Activated T-helper 1 cell treated with anti-CD3 and anti-CD28 coated beads, Interleukin-12 subunit alpha, Interleukin-12 subunit beta, Interleukin-2, Interleukin-4 antibody, amounts not matched to agents 30 ng/mL and 10 ng/mL and 1 ng/mL, durations not matched to agents 14 hours and 24 hours and 36 hours (primary cell): ENCODE results near the gene VEGFB. TPM values are rescaled to one million over a fixed set of nuclear protein-coding genes. Genes with fewer than 3 reads are reported as not detected.
A peak's percentile ranks its signal among the peaks of the same experiment; 100 is the strongest.

ENCODE experiments used
- DNase-seq: peaks from one replicate; pipeline ENCODE4 v3.0.0; 2021; ENCODE audit warnings: low spot score
- H3K27ac Mint-ChIP-seq: one replicate; pipeline ENCODE4 v1.8.0; 2021; ENCODE audit warnings: mild to moderate bottlenecking, mixed read lengths
- H3K27me3 Mint-ChIP-seq: one replicate; pipeline ENCODE4 v1.8.0; 2022; ENCODE audit warnings: mild to moderate bottlenecking, moderate library complexity, mixed read lengths; ENCODE audit not compliant: insufficient read depth
- H3K36me3 Mint-ChIP-seq: one replicate; pipeline ENCODE4 v1.8.0; 2021; ENCODE audit warnings: low read depth, mixed read lengths
- H3K4me1 Mint-ChIP-seq: one replicate; pipeline ENCODE4 v1.8.0; 2021; ENCODE audit warnings: low read depth, mixed read lengths
- H3K4me3 Mint-ChIP-seq: one replicate; pipeline ENCODE4 v1.8.0; 2021; ENCODE audit warnings: mild to moderate bottlenecking, moderate library complexity, mixed read lengths
- H3K9me3 Mint-ChIP-seq: one replicate; pipeline ENCODE4 v1.8.0; 2021; ENCODE audit warnings: mixed read lengths
- intact Hi-C: fragments of 100-400 bp; cut with micrococcal nuclease; formaldehyde crosslinking; loops from one replicate; pipeline ENCODE4 v1.15.1; 2024
- total RNA-seq: library from RNA; stranded (reverse); gene quantifications from 2 replicates; pipeline ENCODE4 v1.2.3, GENCODE V29; 2022

The VEGFB gene
- total RNA-seq, 1 donor from 2014 or later, result 60.2 TPM

GRCh38 chr11:64219755-64220154 lies 14.6 kb upstream of the VEGFB start:
- Mint-ChIP-seq H3K27me3 (no peaks in the 10 kb centered on the region), H3K36me3 (peaks cover 25% of the 10 kb centered on the region), H3K4me1 (peaks cover 8% of the 10 kb centered on the region), H3K27ac (no peak overlapping the region), H3K9me3 (no peaks in the 10 kb centered on the region), H3K4me3 (no peak overlapping the region)
- no peak for DNase-seq
- intact Hi-C loops, result no loop called here

- Mint-ChIP-seq H3K27me3 (no peaks in the 10 kb centered on the region), H3K4me3 (no peak overlapping the region), H3K27ac (no peak overlapping the region), H3K4me1 (peaks cover 8% of the 10 kb centered on the region), H3K36me3 (peaks cover 20% of the 10 kb centered on the region), H3K9me3 (no peaks in the 10 kb centered on the region)
- intact Hi-C loops, result no loop called here
- DNase-seq, result no peak
These were observed 14.1 kb upstream of the VEGFB start for GRCh38 chr11:64220271-64220670.

- Mint-ChIP-seq H3K27me3 (no peaks in the 10 kb centered on the region), H3K9me3 (no peaks in the 10 kb centered on the region), H3K36me3 (peaks cover 20% of the 10 kb centered on the region), H3K27ac (no peak overlapping the region), H3K4me3 (no peak overlapping the region), H3K4me1 (peaks cover 6% of the 10 kb centered on the region)
- intact Hi-C loops, result no loop called here
- no peak for DNase-seq
These were observed 13.6 kb upstream of the VEGFB start for GRCh38 chr11:64220798-64221197.

GRCh38 chr11:64222651-64223000 lies 11.8 kb upstream of the VEGFB start:
- Mint-ChIP-seq H3K36me3 (peaks cover 17% of the 10 kb centered on the region), H3K4me3 (no peak overlapping the region), H3K9me3 (no peaks in the 10 kb centered on the region), H3K27me3 (no peaks in the 10 kb centered on the region), H3K27ac (no peak overlapping the region), H3K4me1 (peaks cover 14% of the 10 kb centered on the region)
- intact Hi-C loops, result no loop called here
- no peak for DNase-seq

- Mint-ChIP-seq H3K9me3 (no peaks in the 10 kb centered on the region), H3K27me3 (no peaks in the 10 kb centered on the region), H3K27ac (no peak overlapping the region), H3K36me3 (peaks cover 17% of the 10 kb centered on the region), H3K4me3 (no peak overlapping the region), H3K4me1 (peaks cover 15% of the 10 kb centered on the region)
- intact Hi-C loops, result no loop called here
- no peak for DNase-seq
These were observed 11.3 kb upstream of the VEGFB start for GRCh38 chr11:64223001-64223651.

- H3K27ac Mint-ChIP-seq, result peak overlapping the region; percentile 72
- H3K36me3 Mint-ChIP-seq, result peaks cover 12% of the 10 kb centered on the region
- no peaks in the 10 kb centered on the region for H3K9me3 Mint-ChIP-seq
- H3K4me3 Mint-ChIP-seq, result peak overlapping the region; percentile 87
- H3K4me1 Mint-ChIP-seq, result peaks cover 18% of the 10 kb centered on the region
- no peak for DNase-seq
- no peaks in the 10 kb centered on the region for H3K27me3 Mint-ChIP-seq
- intact Hi-C loops, result no loop called here
These were observed 10.1 kb upstream of the VEGFB start for GRCh38 chr11:64224151-64224890.

GRCh38 chr11:64224891-64225607 lies 9.3 kb upstream of the VEGFB start:
- peak overlapping the region; percentile 72 for H3K27ac Mint-ChIP-seq
- peaks cover 26% of the 10 kb centered on the region for H3K4me1 Mint-ChIP-seq
- H3K4me3 Mint-ChIP-seq, result peak overlapping the region; percentile 87
- DNase-seq, result no peak
- H3K9me3 Mint-ChIP-seq, result no peaks in the 10 kb centered on the region
- no peaks in the 10 kb centered on the region for H3K27me3 Mint-ChIP-seq
- intact Hi-C loops, result no loop called here
- peaks cover 11% of the 10 kb centered on the region for H3K36me3 Mint-ChIP-seq

- peaks cover 27% of the 10 kb centered on the region for H3K4me1 Mint-ChIP-seq
- no peaks in the 10 kb centered on the region for H3K9me3 Mint-ChIP-seq
- peak within 1 kb of the TSS; percentile 87 for H3K4me3 Mint-ChIP-seq
- H3K36me3 Mint-ChIP-seq, result peaks cover 11% of the 10 kb centered on the region
- H3K27me3 Mint-ChIP-seq, result no peaks in the 10 kb centered on the region
- H3K27ac Mint-ChIP-seq, result peak within 1 kb of the TSS; percentile 80
- DNase-seq, result peak; percentile 92
- intact Hi-C loops, result loop anchor here (1.0 kb wide), 5 partner anchors 8 to 58 kb away; partner anchors contain the start of genes BAD, FKBP2, PLCB3 and VEGFB
These were observed 8.5 kb upstream of the VEGFB start, which contains the start of the genes NUDT22 and TRPT1 for GRCh38 chr11:64225608-64226506. Gene NUDT22 (plus strand): TSS chr11:64226274. CDS start chr11:64226653, 379 bp downstream. Gene TRPT1 (minus strand): TSS chr11:64226186. CDS start chr11:64225860, 326 bp downstream.

GRCh38 chr11:64226507-64227051 lies 7.8 kb upstream of the VEGFB start:
- Mint-ChIP-seq H3K36me3 (peaks cover 6% of the 10 kb centered on the region), H3K4me1 (peaks cover 27% of the 10 kb centered on the region), H3K9me3 (no peaks in the 10 kb centered on the region), H3K4me3 (peak overlapping the region; percentile 87), H3K27me3 (no peaks in the 10 kb centered on the region), H3K27ac (peak overlapping the region; percentile 80)
- peak; percentile 57 for DNase-seq
- intact Hi-C loops, result loop anchor here (1.0 kb wide), 5 partner anchors 8 to 58 kb away; partner anchors contain the start of genes BAD, FKBP2, PLCB3 and VEGFB

GRCh38 chr11:64227405-64227956 lies 6.9 kb upstream of the VEGFB start:
- intact Hi-C loops, result no loop called here
- H3K4me1 Mint-ChIP-seq, result peaks cover 27% of the 10 kb centered on the region

GRCh38 chr11:64229090-64229743 lies 5.2 kb upstream of the VEGFB start:
- Mint-ChIP-seq H3K9me3 (no peaks in the 10 kb centered on the region), H3K27ac (peak overlapping the region; percentile 63), H3K4me1 (peaks cover 27% of the 10 kb centered on the region), H3K36me3 (peaks cover 1% of the 10 kb centered on the region), H3K27me3 (no peaks in the 10 kb centered on the region), H3K4me3 (peak overlapping the region; percentile 88)
- intact Hi-C loops, result no loop called here
- DNase-seq, result no peak

More at GRCh38 chr11:64227405-64227956, 6.9 kb upstream of the VEGFB start:
- no peak for DNase-seq
- Mint-ChIP-seq H3K9me3 (no peaks in the 10 kb centered on the region), H3K27ac (peak overlapping the region; percentile 80), H3K27me3 (no peaks in the 10 kb centered on the region), H3K4me3 (peak overlapping the region; percentile 87), H3K36me3 (peaks cover 6% of the 10 kb centered on the region)
